Stimulated activated memory B cell treated with anti-CD40 and anti-IgM and Interleukin-4, amounts not matched to agents 10 μg/mL and 1 μg/mL and 100 μg/mL, for 72 hours (primary cell): ENCODE results near the gene NECAB3.
A peak's percentile ranks its signal among the peaks of the same experiment; 100 is the strongest.

ENCODE experiments used
- ATAC-seq: fragments of 150-1000 bp; cut with Tn5 transposase; 2 replicates; pipeline ENCODE4 v1.10.0; 2021
- H3K27ac Mint-ChIP-seq: one replicate; pipeline ENCODE4 v1.8.0; 2022; ENCODE audit warnings: mild to moderate bottlenecking, mixed read lengths
- H3K27me3 Mint-ChIP-seq: one replicate; pipeline ENCODE4 v1.8.0; 2022; ENCODE audit warnings: mixed read lengths
- H3K36me3 Mint-ChIP-seq: one replicate; pipeline ENCODE4 v1.8.0; 2022; ENCODE audit warnings: mixed read lengths
- H3K4me1 Mint-ChIP-seq: one replicate; pipeline ENCODE4 v1.8.0; 2022; ENCODE audit warnings: mixed read lengths
- H3K4me3 Mint-ChIP-seq: one replicate; pipeline ENCODE4 v1.8.0; 2022; ENCODE audit warnings: mild to moderate bottlenecking, moderate library complexity, mixed read lengths
- H3K9me3 Mint-ChIP-seq: one replicate; pipeline ENCODE4 v1.8.0; 2022; ENCODE audit warnings: mixed read lengths

The NECAB3 gene

DNA sequence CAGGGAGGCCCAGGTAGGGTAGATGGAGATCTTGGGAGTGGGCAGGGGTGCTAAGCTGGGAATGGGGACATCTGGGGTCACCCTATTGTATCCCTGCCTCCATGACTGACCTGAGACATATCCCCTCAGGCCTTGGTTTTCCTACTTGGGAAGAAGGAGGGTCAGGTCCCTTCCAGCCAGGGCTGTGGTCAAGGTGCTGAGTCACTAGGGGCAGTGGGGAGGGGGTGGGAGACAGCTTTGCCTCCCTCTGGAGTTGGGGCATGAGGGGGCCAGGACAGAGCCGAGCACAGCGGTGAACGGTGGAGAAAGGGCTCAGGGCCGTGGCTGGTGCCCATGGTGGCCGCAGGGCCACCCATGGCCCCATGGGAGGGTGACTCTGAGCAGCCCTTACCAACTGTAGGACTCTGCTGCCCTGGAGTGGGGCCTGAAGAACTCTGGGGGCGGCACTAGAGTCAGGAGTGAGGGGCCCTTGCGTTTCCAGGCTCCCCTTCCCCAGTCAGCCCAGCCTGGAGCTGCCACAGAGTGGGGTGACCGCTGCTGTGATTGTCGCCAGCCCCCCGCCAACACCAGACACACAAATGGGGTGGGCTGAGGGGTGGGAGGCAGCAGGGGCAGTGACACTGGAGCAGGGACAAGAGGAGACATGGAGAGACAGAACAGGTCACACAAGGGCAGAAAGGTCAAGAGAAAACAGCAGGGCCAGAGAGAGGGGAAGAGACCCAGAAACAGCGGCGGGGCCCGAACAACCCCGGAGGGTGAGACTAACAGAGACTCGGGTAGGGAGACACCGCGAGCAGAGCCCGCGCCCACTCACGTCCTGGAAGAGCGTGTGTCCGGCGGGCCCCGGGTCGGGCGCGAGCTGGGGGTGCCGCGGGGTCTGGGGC is 576 bp downstream of the NECAB3 start:
- Mint-ChIP-seq H3K9me3 (no peaks in the 10 kb centered on the region), H3K27ac (peak overlapping the region; percentile 81), H3K27me3 (no peaks in the 10 kb centered on the region), H3K36me3 (no peaks in the 10 kb centered on the region), H3K4me3 (peak overlapping the region; percentile 87), H3K4me1 (peaks cover 24% of the 10 kb centered on the region)
- ATAC-seq = peak; percentile 75

DNA sequence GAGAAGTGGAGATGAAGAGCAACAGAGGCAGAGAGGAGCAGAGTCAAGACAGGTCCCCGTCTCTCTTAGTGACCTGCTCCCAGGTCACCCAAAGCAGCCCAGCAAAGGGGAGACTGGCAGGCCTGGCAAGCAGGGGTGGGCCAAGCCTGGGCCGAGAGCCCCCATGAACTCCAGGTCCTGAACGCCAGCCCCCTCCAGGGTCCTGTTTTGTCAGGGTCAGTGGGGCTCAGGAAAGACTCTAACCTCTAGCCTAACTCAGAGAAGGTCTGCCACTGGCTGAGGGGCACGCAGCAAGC is 1.2 kb downstream of the NECAB3 start:
- Mint-ChIP-seq H3K36me3 (no peaks in the 10 kb centered on the region), H3K4me1 (peaks cover 25% of the 10 kb centered on the region), H3K4me3 (peak overlapping the region; percentile 87), H3K27ac (peak overlapping the region; percentile 81), H3K27me3 (no peaks in the 10 kb centered on the region), H3K9me3 (no peaks in the 10 kb centered on the region)
- ATAC-seq = no peak

DNA sequence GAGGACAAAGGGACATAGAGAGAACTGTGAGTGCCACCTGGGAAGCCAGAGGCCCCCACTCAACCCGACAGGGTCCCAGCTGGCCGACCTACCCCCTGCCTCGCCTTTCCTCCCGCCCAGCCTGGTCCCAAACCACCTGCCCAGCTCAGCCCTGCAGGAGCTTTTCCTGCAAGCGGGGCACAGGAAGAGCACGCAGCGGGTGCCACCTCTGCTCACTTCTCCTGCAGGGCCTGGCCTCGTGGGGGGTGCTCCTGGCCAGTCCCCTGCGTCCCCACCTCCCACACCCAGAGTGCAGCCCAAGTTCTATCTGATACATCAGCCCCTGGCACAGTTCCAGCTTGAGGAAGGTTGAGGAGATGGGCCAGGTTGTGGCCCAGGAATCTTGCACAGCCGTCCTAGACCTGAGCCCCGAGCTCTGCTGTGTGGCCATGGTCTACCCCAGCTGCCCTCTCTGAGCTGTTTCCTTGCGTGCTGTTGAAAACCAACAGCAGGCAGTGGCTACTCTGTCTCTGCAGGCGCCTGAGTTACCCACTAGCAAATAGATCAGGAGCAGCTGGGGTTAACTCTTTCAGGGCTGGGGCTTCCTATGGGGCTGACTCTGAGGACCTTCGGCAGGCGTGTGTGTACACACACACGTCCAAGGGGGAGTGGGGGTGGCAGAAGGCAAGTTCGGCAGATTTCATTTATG is 1.7 kb downstream of the NECAB3 start:
- Mint-ChIP-seq H3K27me3 (no peaks in the 10 kb centered on the region), H3K36me3 (no peaks in the 10 kb centered on the region), H3K4me1 (peaks cover 27% of the 10 kb centered on the region), H3K27ac (peak overlapping the region; percentile 81), H3K4me3 (peak overlapping the region; percentile 87), H3K9me3 (no peaks in the 10 kb centered on the region)
- ATAC-seq = no peak

DNA sequence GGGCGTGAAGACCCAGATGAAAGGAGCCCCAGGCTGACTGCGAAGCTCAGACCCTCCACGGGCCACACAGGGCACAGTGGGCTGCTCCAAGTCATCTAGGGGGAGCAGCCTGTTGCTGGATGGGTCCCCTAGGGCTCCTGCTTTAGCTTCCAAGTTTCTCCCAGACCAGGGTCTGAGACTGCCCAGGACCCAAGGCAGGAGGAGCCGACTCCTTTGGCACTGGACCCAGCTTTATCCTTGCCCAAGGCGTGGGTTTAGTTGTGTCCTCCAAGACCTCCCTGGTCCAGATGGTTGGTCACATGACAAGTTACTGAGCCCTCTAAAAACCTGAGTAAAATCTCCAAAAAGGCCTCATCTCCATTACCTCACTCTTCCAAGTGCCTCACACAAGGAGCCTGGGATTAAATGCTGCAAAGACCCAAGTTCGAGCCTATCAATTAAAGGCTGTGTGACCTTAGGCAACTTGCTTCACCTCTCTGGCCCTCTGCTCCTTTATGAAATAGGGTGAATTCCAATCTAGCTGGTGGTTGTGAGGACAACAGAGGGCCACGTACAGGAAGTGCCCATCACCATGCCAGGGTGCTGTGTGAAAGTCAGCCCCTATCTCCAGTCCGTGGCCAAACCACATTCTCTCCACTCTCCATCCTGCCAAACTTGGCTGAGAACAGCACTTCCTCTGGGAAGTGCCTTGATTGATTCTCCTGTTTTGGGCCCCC is 2.5 kb downstream of the NECAB3 start:
- H3K27ac Mint-ChIP-seq = no peak overlapping the region
- peaks cover 29% of the 10 kb centered on the region for H3K4me1 Mint-ChIP-seq
- H3K9me3 Mint-ChIP-seq = no peaks in the 10 kb centered on the region
- no peaks in the 10 kb centered on the region for H3K27me3 Mint-ChIP-seq
- no peak for ATAC-seq
- H3K36me3 Mint-ChIP-seq = no peaks in the 10 kb centered on the region
- H3K4me3 Mint-ChIP-seq = no peak overlapping the region

DNA sequence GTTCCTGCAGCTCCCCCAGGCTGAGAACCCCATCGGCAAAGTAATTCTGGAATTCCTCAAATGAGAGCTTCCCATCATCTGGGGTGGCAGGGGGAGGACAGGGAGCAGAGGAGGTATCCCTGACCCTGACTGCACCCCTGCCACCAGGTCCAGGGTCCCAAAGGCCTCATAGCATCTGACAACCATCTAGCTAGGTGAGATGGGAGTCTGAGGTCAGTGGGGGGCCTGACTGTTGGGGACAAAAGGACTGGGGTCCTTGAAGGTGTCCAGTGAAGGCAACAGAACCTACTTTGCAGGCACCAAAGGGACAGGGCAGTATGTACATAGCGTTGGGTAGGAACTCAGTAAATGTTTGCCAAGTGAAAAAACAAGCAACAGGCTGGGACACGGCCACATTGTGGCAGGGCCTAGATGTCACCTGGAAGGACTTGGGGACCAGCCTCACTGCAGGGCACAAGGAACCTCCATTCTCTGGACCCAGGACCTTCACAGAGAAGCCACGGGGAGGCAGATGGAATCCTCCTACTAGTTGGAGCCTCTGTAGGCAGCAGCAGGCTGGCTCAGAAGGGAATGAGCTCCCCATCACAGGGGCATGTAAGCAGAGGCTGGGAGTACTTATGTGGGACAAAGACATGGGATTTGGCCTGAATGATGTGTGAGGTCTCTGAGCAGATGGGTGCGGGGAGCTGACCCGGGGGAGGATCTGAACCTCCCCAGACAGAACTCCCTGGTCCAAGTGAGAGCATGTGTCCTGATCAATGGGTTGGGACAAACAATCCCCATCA is 3.3 kb downstream of the NECAB3 start:
- Mint-ChIP-seq H3K27me3 (no peaks in the 10 kb centered on the region), H3K9me3 (no peaks in the 10 kb centered on the region), H3K4me1 (peaks cover 36% of the 10 kb centered on the region), H3K4me3 (no peak overlapping the region), H3K36me3 (no peaks in the 10 kb centered on the region), H3K27ac (no peak overlapping the region)
- no peak for ATAC-seq

DNA sequence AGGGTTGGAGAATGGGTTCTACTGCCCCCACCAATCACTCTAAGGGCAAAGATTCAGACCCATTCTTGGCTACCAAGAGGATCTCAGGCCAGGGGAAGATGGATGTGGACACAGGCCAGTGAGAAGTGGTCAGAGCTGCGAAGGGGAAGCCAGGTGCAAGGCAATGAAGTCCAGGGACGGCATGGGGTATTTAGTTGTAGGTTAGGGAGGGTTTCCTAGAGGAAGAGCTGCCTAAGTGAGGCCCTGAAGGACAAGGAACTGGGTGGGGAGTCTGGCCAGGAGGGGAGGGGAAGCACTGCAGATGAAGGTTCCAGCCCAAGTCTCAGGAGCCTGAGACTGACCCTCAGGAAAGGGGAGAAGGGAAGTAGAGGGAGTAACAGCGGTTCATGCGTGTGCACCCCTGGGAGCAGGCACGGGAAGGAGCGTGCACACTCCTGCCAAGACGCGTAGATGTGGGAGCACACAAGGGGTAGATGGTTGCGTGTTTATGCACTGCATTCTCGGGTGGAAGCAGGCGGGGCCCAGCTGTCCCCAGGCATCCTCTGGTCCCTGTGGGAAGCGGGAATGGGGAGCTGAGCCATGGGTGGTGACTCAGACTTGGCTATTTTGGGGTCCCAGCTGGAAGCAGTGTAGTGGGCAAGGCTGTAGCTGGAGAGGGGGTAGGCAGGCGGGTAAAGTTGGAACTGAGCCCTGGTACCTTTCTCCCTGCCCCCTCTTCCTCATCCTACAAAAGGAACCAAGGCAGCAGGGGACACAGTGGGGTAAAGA is 4.2 kb downstream of the NECAB3 start:
- Mint-ChIP-seq H3K36me3 (no peaks in the 10 kb centered on the region), H3K4me1 (peaks cover 38% of the 10 kb centered on the region), H3K27ac (no peak overlapping the region), H3K4me3 (no peak overlapping the region), H3K9me3 (no peaks in the 10 kb centered on the region), H3K27me3 (no peaks in the 10 kb centered on the region)
- no peak for ATAC-seq

DNA sequence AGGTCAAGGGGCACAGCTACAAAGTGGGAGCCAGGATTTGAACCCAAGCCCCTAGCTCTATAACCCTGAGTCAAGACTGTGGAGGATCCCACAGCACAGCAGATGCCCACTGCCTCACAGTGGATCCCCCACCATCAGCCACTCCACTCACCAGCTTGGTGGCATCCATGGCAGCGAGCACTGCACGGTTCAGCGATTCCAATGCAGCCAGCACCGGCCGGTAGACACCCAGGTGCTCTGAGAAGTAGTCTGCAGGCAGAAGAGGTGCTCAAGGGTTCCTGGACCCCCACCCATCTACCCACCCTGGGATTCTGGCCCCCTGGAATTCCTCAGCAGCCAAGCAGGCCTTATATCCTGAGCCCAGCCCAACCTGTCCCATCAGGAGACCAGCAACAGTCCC is 5.0 kb downstream of the NECAB3 start:
- Mint-ChIP-seq H3K9me3 (no peaks in the 10 kb centered on the region), H3K4me3 (no peak overlapping the region), H3K27ac (no peak overlapping the region), H3K27me3 (no peaks in the 10 kb centered on the region), H3K36me3 (no peaks in the 10 kb centered on the region), H3K4me1 (peaks cover 41% of the 10 kb centered on the region)
- no peak for ATAC-seq

DNA sequence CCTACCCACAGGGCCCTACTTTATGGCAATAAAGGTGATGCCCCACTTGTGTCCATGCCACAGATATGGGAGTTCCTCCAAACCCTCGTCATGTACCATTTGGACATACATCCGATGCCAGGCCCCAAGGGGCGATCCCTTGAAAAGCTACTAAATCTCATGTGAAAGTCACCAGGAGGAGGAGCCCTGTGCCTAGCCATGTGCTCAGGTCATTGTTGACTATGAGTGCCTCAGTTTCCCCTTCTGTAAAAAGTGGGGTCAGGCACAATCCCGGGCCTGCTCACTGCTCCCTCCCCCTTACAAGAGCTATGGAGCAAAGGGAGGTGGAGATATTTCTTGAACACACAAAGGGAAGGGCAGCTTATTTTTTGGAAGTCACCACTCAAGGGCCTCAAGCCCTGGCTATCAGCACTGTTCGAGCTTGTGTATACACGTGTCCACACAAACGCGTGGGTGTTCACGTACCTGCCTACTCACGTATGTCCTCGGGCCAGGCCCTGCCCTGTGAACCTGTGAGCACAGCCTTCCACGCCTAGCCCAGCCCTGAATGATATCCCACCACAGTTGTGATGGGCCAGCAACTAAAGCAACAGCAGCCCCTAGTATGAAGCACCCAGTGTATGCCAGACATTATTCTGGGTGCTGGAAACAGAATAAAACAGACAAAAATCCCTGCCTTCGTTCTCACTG is 5.6 kb downstream of the NECAB3 start:
- no peak overlapping the region for H3K27ac Mint-ChIP-seq
- no peaks in the 10 kb centered on the region for H3K36me3 Mint-ChIP-seq
- no peak for ATAC-seq
- peak overlapping the region; percentile 86 for H3K4me3 Mint-ChIP-seq
- no peaks in the 10 kb centered on the region for H3K9me3 Mint-ChIP-seq
- H3K4me1 Mint-ChIP-seq = peaks cover 46% of the 10 kb centered on the region
- H3K27me3 Mint-ChIP-seq = no peaks in the 10 kb centered on the region

DNA sequence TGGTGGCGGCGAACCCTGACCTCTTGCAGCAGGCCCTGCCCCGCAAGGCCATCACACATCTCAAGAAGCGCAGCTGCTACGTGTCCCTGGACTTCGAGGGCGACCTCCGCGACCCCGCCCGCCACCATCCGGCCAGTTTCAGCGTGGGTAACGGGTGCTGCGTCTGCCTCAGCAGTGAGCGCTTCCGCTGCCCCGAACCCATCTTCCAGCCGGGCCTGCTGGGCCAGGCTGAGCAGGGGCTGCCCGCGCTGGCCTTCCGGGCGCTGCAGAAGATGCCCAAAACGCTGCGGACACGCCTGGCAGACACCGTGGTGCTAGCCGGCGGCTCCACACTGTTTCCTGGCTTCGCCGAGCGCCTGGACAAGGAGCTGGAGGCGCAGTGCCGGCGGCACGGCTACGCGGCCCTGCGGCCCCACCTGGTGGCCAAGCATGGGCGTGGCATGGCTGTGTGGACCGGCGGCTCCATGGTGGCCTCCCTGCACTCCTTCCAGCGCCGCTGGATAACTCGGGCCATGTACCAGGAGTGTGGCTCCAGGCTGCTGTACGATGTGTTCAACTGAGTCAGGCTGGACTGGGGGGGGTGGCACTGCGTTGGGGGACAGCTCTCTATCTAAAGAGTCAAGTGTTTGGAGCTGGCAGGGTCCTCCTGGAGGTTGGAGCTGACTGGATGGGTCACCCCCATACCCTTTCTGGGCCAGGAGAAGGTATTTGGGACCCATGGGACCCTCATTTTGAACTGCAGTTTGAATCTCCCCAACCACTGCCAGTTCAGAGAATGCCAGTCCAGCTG is 6.4 kb downstream of the NECAB3 start:
- Mint-ChIP-seq H3K27me3 (no peaks in the 10 kb centered on the region), H3K27ac (peak overlapping the region; percentile 88), H3K4me3 (peak overlapping the region; percentile 86), H3K4me1 (peaks cover 41% of the 10 kb centered on the region), H3K36me3 (no peaks in the 10 kb centered on the region), H3K9me3 (no peaks in the 10 kb centered on the region)
- peak; percentile 66 for ATAC-seq

DNA sequence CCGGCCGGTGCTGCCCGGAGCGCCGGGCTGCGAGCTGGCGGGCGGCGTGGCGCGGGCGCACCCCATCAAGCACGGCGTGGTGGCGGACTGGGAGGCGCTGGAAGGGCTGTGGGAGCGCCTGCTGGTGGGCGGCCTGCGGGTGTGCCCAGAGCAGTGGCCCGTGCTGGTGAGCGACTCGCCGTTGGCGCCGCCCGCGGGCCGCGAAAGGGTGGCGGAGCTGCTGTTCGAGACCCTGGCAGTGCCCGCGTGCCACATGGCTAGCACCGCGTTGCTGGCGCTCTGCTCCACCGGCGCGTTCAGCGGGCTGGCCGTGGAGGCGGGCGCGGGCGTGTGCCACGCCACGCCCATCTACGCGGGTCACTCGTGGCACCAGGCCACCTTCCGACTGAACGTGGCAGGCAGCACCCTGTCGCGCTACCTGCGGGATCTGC is 7.0 kb downstream of the NECAB3 start:
- peaks cover 42% of the 10 kb centered on the region for H3K4me1 Mint-ChIP-seq
- H3K36me3 Mint-ChIP-seq = no peaks in the 10 kb centered on the region
- H3K27me3 Mint-ChIP-seq = no peaks in the 10 kb centered on the region

DNA sequence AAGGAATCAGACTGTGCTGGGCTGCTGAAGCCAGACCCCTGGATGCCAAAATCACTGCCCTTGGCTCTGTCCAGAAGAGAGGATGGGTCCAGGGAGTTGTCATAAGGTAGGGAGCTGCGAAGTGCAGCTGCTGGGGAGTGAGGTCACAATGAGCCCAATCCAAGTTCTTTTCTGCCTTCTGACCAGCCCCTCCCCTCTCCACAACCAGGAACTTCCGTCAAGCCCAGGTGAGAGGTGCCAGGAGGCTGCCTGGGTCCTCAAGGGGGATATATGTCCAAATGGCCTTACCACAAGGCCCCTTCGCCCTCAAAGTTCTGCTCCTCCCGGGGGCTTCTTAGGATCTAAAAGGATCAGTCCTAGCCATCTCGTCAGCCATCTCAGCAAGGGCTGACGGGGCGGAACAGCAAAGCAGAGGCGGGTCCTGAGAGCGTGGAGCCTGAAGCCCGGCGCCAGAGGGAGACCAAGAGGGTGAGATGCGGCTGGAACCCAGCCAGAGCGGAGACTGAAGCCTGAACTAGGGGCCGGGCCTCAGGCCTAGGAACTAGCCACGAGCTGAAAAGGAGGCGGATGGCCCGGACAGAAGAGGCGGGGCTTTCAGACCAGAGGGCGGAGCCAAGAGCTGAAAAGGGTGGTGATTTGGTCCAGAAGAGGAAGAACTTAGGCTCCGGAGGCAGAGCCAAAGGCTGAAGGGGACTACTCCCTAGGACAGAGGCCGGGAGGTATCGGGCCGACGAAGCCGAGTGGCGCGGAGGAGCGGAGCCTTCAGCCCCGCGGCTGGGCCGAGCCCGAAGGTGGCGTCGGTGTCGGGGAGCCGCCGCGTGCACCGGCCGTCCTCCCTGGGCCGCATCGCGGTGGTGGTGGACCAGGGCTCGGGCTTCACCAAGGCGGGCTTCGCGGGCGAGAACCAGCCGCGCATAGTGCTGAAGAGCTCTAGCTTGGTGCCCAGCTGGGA is 7.7 kb downstream of the NECAB3 start, which contains the start of gene ACTL10:
Gene ACTL10 (plus strand): TSS at position 651 of the 952 bp plus-strand sequence. CDS start 555 bp downstream, outside the sequence.
- Mint-ChIP-seq H3K4me3 (peak within 1 kb of the TSS; percentile 86), H3K27me3 (no peaks in the 10 kb centered on the region), H3K36me3 (no peaks in the 10 kb centered on the region), H3K9me3 (no peaks in the 10 kb centered on the region), H3K27ac (peak within 1 kb of the TSS; percentile 88), H3K4me1 (peaks cover 42% of the 10 kb centered on the region)
- ATAC-seq = peak; percentile 85

More for the DNA sequence above, 7.0 kb downstream of the NECAB3 start:
- Mint-ChIP-seq H3K9me3 (no peaks in the 10 kb centered on the region), H3K4me3 (peak overlapping the region; percentile 86), H3K27ac (peak overlapping the region; percentile 88)
- peak; percentile 51 for ATAC-seq

DNA sequence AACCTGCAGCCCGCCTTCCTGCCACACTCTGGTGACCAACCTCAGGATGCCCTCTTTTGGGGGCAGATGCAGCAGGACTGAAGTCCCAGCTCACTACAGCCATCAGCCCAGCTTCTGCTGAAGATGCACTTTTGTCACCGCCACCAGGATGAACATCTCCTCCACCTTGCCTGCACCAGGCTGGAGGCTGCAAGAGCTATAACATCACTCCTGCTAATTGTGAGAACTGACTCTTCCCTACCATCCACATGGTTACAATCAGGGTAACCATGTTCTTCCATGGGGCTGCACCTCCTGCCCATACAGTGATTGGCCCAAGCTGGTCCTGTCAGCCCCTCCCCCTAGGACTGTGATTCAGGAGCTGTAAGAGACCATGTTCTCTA is 9.5 kb downstream of the NECAB3 start:
- no peaks in the 10 kb centered on the region for H3K27me3 Mint-ChIP-seq
- peaks cover 42% of the 10 kb centered on the region for H3K4me1 Mint-ChIP-seq
- no peak for ATAC-seq
- no peaks in the 10 kb centered on the region for H3K36me3 Mint-ChIP-seq
- peak overlapping the region; percentile 71 for H3K27ac Mint-ChIP-seq
- no peaks in the 10 kb centered on the region for H3K9me3 Mint-ChIP-seq
- peak overlapping the region; percentile 85 for H3K4me3 Mint-ChIP-seq
